GM12878 (cell line): ENCODE measurements around the gene KRTAP21-2. TPM values are rescaled to one million over a fixed set of nuclear protein-coding genes. Genes with fewer than 3 reads are reported as not detected.

Source experiments
- ATAC-seq: fragments of 200-7000 bp; cut with Tn5 transposase; 3 replicates; pipeline ENCODE4 v1.9.1; 2020; ENCODE audit warnings: mild to moderate bottlenecking, moderate library complexity
- BruUV-seq: library from RNA; stranded (reverse); fragments of 400-500 nt; replicated peaks from 2 replicates; lab custom pipeline; 2021; lab: Mats Ljungman, UMichigan
- CTCF ChIA-PET: fragments of 300-600 bp; sonication (Branson Sonifier 250); formaldehyde crosslinking; extraction: SDS; loops from one replicate; lab custom pipeline; 2021; ENCODE audit warnings: inconsistent platforms; lab: Yijun Ruan, JAX
- POLR2A ChIA-PET: fragments of 350-600 bp; formaldehyde crosslinking; extraction: SDS; loops from one replicate; lab custom pipeline; 2021; ENCODE audit warnings: inconsistent platforms; lab: Charles Lee
- RAD21 ChIA-PET: fragments of 300-600 bp; sonication (Branson Sonifier 250); formaldehyde crosslinking; loops from one replicate; lab custom pipeline; 2023; ENCODE audit warnings: antibody characterized with exemption; ENCODE audit not compliant: unreplicated experiment; lab: Charles Lee
- SMC1A ChIA-PET: fragments of 300-600 bp; sonication (Branson Sonifier 250); formaldehyde crosslinking; loops from one replicate; lab custom pipeline; 2023; ENCODE audit not compliant: unreplicated experiment, uncharacterized antibody; lab: Charles Lee
- DNase-seq: peaks from one replicate; pipeline ENCODE4 v3.0.0-alpha.2; 2011; ENCODE audit warnings: low read depth, low spot score
- FAIRE-seq: peaks from 3 replicates; lab custom pipeline; 2011; peaks lifted over from hg19 to GRCh38; lab: Jason Lieb, UNC
- H2AFZ ChIP-seq: 2 replicates; pipeline ENCODE4 v1.6.0; 2011; ENCODE audit warnings: low read depth, low read length, control low read depth; ENCODE audit not compliant: control insufficient read depth
- H3K27ac ChIP-seq: 2 replicates; pipeline ENCODE4 v1.5.1; 2011; ENCODE audit warnings: control low read depth; ENCODE audit not compliant: control insufficient read depth, insufficient read depth
- H3K27me3 ChIP-seq, 2 experiments: replicated peaks in 1 of 2; 2 replicates each; pipeline versions ENCODE4 v1.6.0 to v1.6.1; 2011; ENCODE audit warnings: low read length in 1 of 2; ENCODE audit not compliant: control insufficient read depth in 2 of 2, insufficient read depth in 2 of 2
- H3K36me3 ChIP-seq, 2 experiments: 2 replicates each; pipeline ENCODE4 v1.5.1; 2011; ENCODE audit warnings: low read length in 1 of 2; ENCODE audit not compliant: control insufficient read depth in 2 of 2, insufficient read depth in 2 of 2
- H3K4me1 ChIP-seq: 2 replicates; pipeline ENCODE4 v1.6.1; 2011; ENCODE audit warnings: mild to moderate bottlenecking, low read length, moderate library complexity, mixed read lengths; ENCODE audit not compliant: control insufficient read depth, insufficient read depth
- H3K4me2 ChIP-seq: 2 replicates; pipeline ENCODE4 v1.6.0; 2011; ENCODE audit warnings: control low read depth; ENCODE audit not compliant: control insufficient read depth, insufficient read depth
- H3K4me3 ChIP-seq: fragments of 200-600 bp; sonication (generic); 2 replicates; pipeline ENCODE4 v1.5.1; 2016
- H3K79me2 ChIP-seq: 2 replicates; pipeline ENCODE4 v1.6.0; 2011; ENCODE audit warnings: low read length; ENCODE audit not compliant: control insufficient read depth, insufficient read depth
- H3K9ac ChIP-seq: 2 replicates; pipeline ENCODE4 v1.8.0; 2011; ENCODE audit warnings: low read length, control low read depth, mixed read lengths; ENCODE audit not compliant: control insufficient read depth, insufficient read depth
- H3K9me3 ChIP-seq: replicated peaks from 3 replicates; pipeline ENCODE4 v1.5.1; 2011; ENCODE audit warnings: mild to moderate bottlenecking, low read length; ENCODE audit not compliant: control insufficient read depth, insufficient read depth
- H4K20me1 ChIP-seq: 2 replicates; pipeline ENCODE4 v1.6.0; 2011; ENCODE audit not compliant: control insufficient read depth, insufficient read depth
- FOXK2 ChIP-seq: fragments of 450-650 bp; IDR thresholded peaks from 2 replicates; pipeline ENCODE4 v1.6.1; 2017; ENCODE audit warnings: mild to moderate bottlenecking, moderate library complexity
- IRF3 ChIP-seq: fragments of 450-650 bp; IDR thresholded peaks from 2 replicates; pipeline ENCODE4 v1.6.1; 2014; ENCODE audit warnings: mild to moderate bottlenecking
- LARP7 ChIP-seq: fragments of 450-650 bp; IDR thresholded peaks from 2 replicates; pipeline ENCODE4 v1.6.1; 2017; ENCODE audit warnings: mild to moderate bottlenecking
- MTA3 ChIP-seq: IDR thresholded peaks from 2 replicates; pipeline ENCODE4 v1.6.1; 2012; ENCODE audit warnings: low read length, inconsistent platforms, borderline replicate concordance
- POLR2AphosphoS2 ChIP-seq: IDR thresholded peaks from 2 replicates; pipeline ENCODE4 v1.6.1; 2011; ENCODE audit warnings: low read depth, mild to moderate bottlenecking, low read length, improper control_type of control experiment, moderate library complexity
- POLR2AphosphoS5 ChIP-seq: IDR thresholded peaks from 2 replicates; pipeline ENCODE4 v1.6.1; 2011; ENCODE audit warnings: mild to moderate bottlenecking, low read length, inconsistent platforms
- REST ChIP-seq: IDR thresholded peaks from 2 replicates; pipeline ENCODE4 v1.6.1; 2012; ENCODE audit warnings: mild to moderate bottlenecking, low read depth, low read length
- SIX5 ChIP-seq: IDR thresholded peaks from 2 replicates; pipeline ENCODE4 v1.6.1; 2011; ENCODE audit warnings: mild to moderate bottlenecking, low read depth, low read length, moderate library complexity; ENCODE audit not compliant: severe bottlenecking
- TCF3 ChIP-seq: IDR thresholded peaks from 2 replicates; pipeline ENCODE4 v1.6.1; 2012; ENCODE audit warnings: low read depth, mild to moderate bottlenecking, low read length, borderline replicate concordance; ENCODE audit not compliant: insufficient read depth
- TCF7 ChIP-seq: IDR thresholded peaks from 2 replicates; pipeline ENCODE4 v1.6.1; 2014; ENCODE audit warnings: antibody characterized with exemption, borderline replicate concordance
- ZNF384 ChIP-seq: IDR thresholded peaks from 2 replicates; pipeline ENCODE4 v1.6.1; 2012; ENCODE audit warnings: low read depth, mild to moderate bottlenecking, low read length, improper control_type of control experiment, borderline replicate concordance
- WGBS: methylation state at CpG from one replicate; pipeline ENCODE4 v1.1.6; 2016; ENCODE audit warnings: low lambda C conversion rate; ENCODE audit not compliant: insufficient replicate concordance, insufficient coverage; ENCODE audit errors: missing lambda C conversion rate; 5-methylcytosine and 5-hydroxymethylcytosine counted together
- in situ Hi-C: fragments of 300-500 bp; cut with MboI; formaldehyde crosslinking; loops from 9 replicates; pipeline ENCODE4 v1.14.3; 2018; ENCODE audit warnings: mixed read lengths
- intact Hi-C: fragments of 100-400 bp; cut with micrococcal nuclease; formaldehyde crosslinking; loops from one replicate; pipeline ENCODE4 v1.14.2; 2022; ENCODE audit not compliant: unreplicated experiment
- polyA plus RNA-seq, 11 experiments: library from polyadenylated mRNA; depleted of rRNA in 4 of 11; unstranded in 6 of 11; stranded (reverse) in 5 of 11; fragments of >200 nt; fragmentation: Nextera tagmentation in 4 of 11; fragmentation: Illumina TruSeq in 1 of 11; extraction: Ambion mirVana in 4 of 11; extraction: Trizol in 1 of 11; gene quantifications; 1 replicate in 1 of 11; 2 replicates in 10 of 11; pipeline versions ENCODE4 v1.2.1 to v1.2.3, GENCODE V29; 2011 to 2016; ENCODE audit warnings: inconsistent platforms in 2 of 11, missing spikeins in 2 of 11, low read depth in 1 of 11
- total RNA-seq, 4 experiments: library from RNA; depleted of rRNA in 3 of 4; stranded (reverse); fragments of >200 nt in 3 of 4; fragmentation: Illumina TruSeq in 1 of 4; extraction: Trizol in 1 of 4; gene quantifications; 2 replicates each; pipeline versions ENCODE4 v1.2.1 to v1.2.3, GENCODE V29; 2013 to 2021

The KRTAP21-2 gene
- total and polyA plus RNA-seq, 10 of the 15 experiments (the other 5 are each of a cell fraction or from before 2014, with no cell fraction given) = not detected

GRCh38 chr21:30769724-30770431 is 22.8 kb upstream of the KRTAP21-2 start:
- SMC1A ChIA-PET = no interaction called here
- ATAC-seq (no peak), DNase-seq (no peak), FAIRE-seq (no peak)
- TF ChIP-seq FOXK2 (no peak), LARP7 (no peak), TCF7 (no peak)
- 42% methylated on average over 4 of the region's 4 CpGs for WGBS
- CTCF ChIA-PET = no interaction called here
- POLR2A ChIA-PET = no interaction called here
- H3K4me2 ChIP-seq = no peak overlapping the region
- intact Hi-C loops (no loop called here), in situ Hi-C loops (no loop called here)
- no peaks in the 10 kb centered on the region for H3K36me3 ChIP-seq
- no peaks in the 10 kb centered on the region for H3K9me3 ChIP-seq
- H3K27me3 ChIP-seq = no peaks in the 10 kb centered on the region
- no peak overlapping the region for H3K27ac ChIP-seq
- H4K20me1 ChIP-seq = no peaks in the 10 kb centered on the region
- no peak overlapping the region for H3K4me3 ChIP-seq
- H2AFZ ChIP-seq = no peak overlapping the region
- H3K79me2 ChIP-seq = no peaks in the 10 kb centered on the region
- no peak overlapping the region for H3K9ac ChIP-seq
- RAD21 ChIA-PET = no interaction called here
- no peaks in the 10 kb centered on the region for H3K4me1 ChIP-seq
- no TSS peak for BruUV-seq

- Histone ChIP-seq H3K4me3 (no peak overlapping the region), H3K9ac (no peak overlapping the region), H4K20me1 (no peaks in the 10 kb centered on the region), H3K27ac (no peak overlapping the region), H3K4me2 (no peak overlapping the region), H3K9me3 (no peaks in the 10 kb centered on the region), H2AFZ (no peak overlapping the region), H3K4me1 (no peaks in the 10 kb centered on the region), H3K36me3 (no peaks in the 10 kb centered on the region), H3K27me3 (no peaks in the 10 kb centered on the region), H3K79me2 (no peaks in the 10 kb centered on the region)
- POLR2A ChIA-PET = no interaction called here
- intact Hi-C loops (no loop called here), in situ Hi-C loops (no loop called here)
- CTCF ChIA-PET = no interaction called here
- SMC1A ChIA-PET = no interaction called here
- no peak for ATAC-seq
- FAIRE-seq = no peak
- RAD21 ChIA-PET = no interaction called here
- no peak for DNase-seq
- 23% methylated on average over 2 of the region's 2 CpGs for WGBS
- TF ChIP-seq POLR2AphosphoS5 (no peak), REST (no peak), SIX5 (no peak), MTA3 (no peak), TCF3 (no peak), POLR2AphosphoS2 (no peak), IRF3 (no peak), ZNF384 (no peak)
- BruUV-seq = no TSS peak
Observed at GRCh38 chr21:30760776-30761175, 13.7 kb upstream of the KRTAP21-2 start.
